GM12878 (cell line): ENCODE measurements around the gene GSG1L. TPM values are rescaled to one million over a fixed set of nuclear protein-coding genes. Genes with fewer than 3 reads are reported as not detected.

Source experiments
- ATAC-seq: fragments of 200-7000 bp; cut with Tn5 transposase; 3 replicates; pipeline ENCODE4 v1.9.1; 2020; ENCODE audit warnings: mild to moderate bottlenecking, moderate library complexity
- BruUV-seq: library from RNA; stranded (reverse); fragments of 400-500 nt; replicated peaks from 2 replicates; lab custom pipeline; 2021; lab: Mats Ljungman, UMichigan
- CTCF ChIA-PET: fragments of 300-600 bp; sonication (Branson Sonifier 250); formaldehyde crosslinking; extraction: SDS; loops from one replicate; lab custom pipeline; 2021; ENCODE audit warnings: inconsistent platforms; lab: Yijun Ruan, JAX
- POLR2A ChIA-PET: fragments of 350-600 bp; formaldehyde crosslinking; extraction: SDS; loops from one replicate; lab custom pipeline; 2021; ENCODE audit warnings: inconsistent platforms; lab: Charles Lee
- RAD21 ChIA-PET: fragments of 300-600 bp; sonication (Branson Sonifier 250); formaldehyde crosslinking; loops from one replicate; lab custom pipeline; 2023; ENCODE audit warnings: antibody characterized with exemption; ENCODE audit not compliant: unreplicated experiment; lab: Charles Lee
- SMC1A ChIA-PET: fragments of 300-600 bp; sonication (Branson Sonifier 250); formaldehyde crosslinking; loops from one replicate; lab custom pipeline; 2023; ENCODE audit not compliant: unreplicated experiment, uncharacterized antibody; lab: Charles Lee
- DNase-seq: peaks from one replicate; pipeline ENCODE4 v3.0.0-alpha.2; 2011; ENCODE audit warnings: low read depth, low spot score
- FAIRE-seq: peaks from 3 replicates; lab custom pipeline; 2011; peaks lifted over from hg19 to GRCh38; lab: Jason Lieb, UNC
- H2AFZ ChIP-seq: 2 replicates; pipeline ENCODE4 v1.6.0; 2011; ENCODE audit warnings: low read depth, low read length, control low read depth; ENCODE audit not compliant: control insufficient read depth
- H3K27ac ChIP-seq: 2 replicates; pipeline ENCODE4 v1.5.1; 2011; ENCODE audit warnings: control low read depth; ENCODE audit not compliant: control insufficient read depth, insufficient read depth
- H3K27me3 ChIP-seq, 2 experiments: replicated peaks in 1 of 2; 2 replicates each; pipeline versions ENCODE4 v1.6.0 to v1.6.1; 2011; ENCODE audit warnings: low read length in 1 of 2; ENCODE audit not compliant: control insufficient read depth in 2 of 2, insufficient read depth in 2 of 2
- H3K36me3 ChIP-seq, 2 experiments: 2 replicates each; pipeline ENCODE4 v1.5.1; 2011; ENCODE audit warnings: low read length in 1 of 2; ENCODE audit not compliant: control insufficient read depth in 2 of 2, insufficient read depth in 2 of 2
- H3K4me1 ChIP-seq: 2 replicates; pipeline ENCODE4 v1.6.1; 2011; ENCODE audit warnings: mild to moderate bottlenecking, low read length, moderate library complexity, mixed read lengths; ENCODE audit not compliant: control insufficient read depth, insufficient read depth
- H3K4me2 ChIP-seq: 2 replicates; pipeline ENCODE4 v1.6.0; 2011; ENCODE audit warnings: control low read depth; ENCODE audit not compliant: control insufficient read depth, insufficient read depth
- H3K4me3 ChIP-seq: fragments of 200-600 bp; sonication (generic); 2 replicates; pipeline ENCODE4 v1.5.1; 2016
- H3K79me2 ChIP-seq: 2 replicates; pipeline ENCODE4 v1.6.0; 2011; ENCODE audit warnings: low read length; ENCODE audit not compliant: control insufficient read depth, insufficient read depth
- H3K9ac ChIP-seq: 2 replicates; pipeline ENCODE4 v1.8.0; 2011; ENCODE audit warnings: low read length, control low read depth, mixed read lengths; ENCODE audit not compliant: control insufficient read depth, insufficient read depth
- H3K9me3 ChIP-seq: replicated peaks from 3 replicates; pipeline ENCODE4 v1.5.1; 2011; ENCODE audit warnings: mild to moderate bottlenecking, low read length; ENCODE audit not compliant: control insufficient read depth, insufficient read depth
- H4K20me1 ChIP-seq: 2 replicates; pipeline ENCODE4 v1.6.0; 2011; ENCODE audit not compliant: control insufficient read depth, insufficient read depth
- CEBPZ ChIP-seq: fragments of 150-350 bp; IDR thresholded peaks from 2 replicates; pipeline ENCODE4 v1.6.1; 2016; ENCODE audit warnings: low read depth, low read length
- CREB1 ChIP-seq: IDR thresholded peaks from 2 replicates; pipeline ENCODE4 v1.6.1; 2012; ENCODE audit warnings: low read depth, mild to moderate bottlenecking, inconsistent platforms
- FOS ChIP-seq: IDR thresholded peaks from 3 replicates; pipeline ENCODE4 v1.6.1; 2011; ENCODE audit warnings: borderline replicate concordance; ENCODE audit not compliant: insufficient read length; ENCODE audit errors: extremely low read depth
- GATAD2B ChIP-seq: fragments of 450-650 bp; conservative IDR thresholded peaks from 2 replicates; pipeline ENCODE4 v1.6.1; 2017; ENCODE audit warnings: low read depth, mild to moderate bottlenecking, moderate library complexity
- HDAC6 ChIP-seq: fragments of 200-600 bp; sonication (generic); IDR thresholded peaks from one replicate; pipeline ENCODE4 v1.8.0; 2017; ENCODE audit warnings: antibody characterized with exemption; ENCODE audit not compliant: unreplicated experiment
- IRF3 ChIP-seq: fragments of 450-650 bp; IDR thresholded peaks from 2 replicates; pipeline ENCODE4 v1.6.1; 2014; ENCODE audit warnings: mild to moderate bottlenecking
- MLLT1 ChIP-seq: fragments of 450-650 bp; IDR thresholded peaks from 2 replicates; pipeline ENCODE4 v1.6.1; 2016; ENCODE audit warnings: mild to moderate bottlenecking
- POLR2AphosphoS2 ChIP-seq: IDR thresholded peaks from 2 replicates; pipeline ENCODE4 v1.6.1; 2011; ENCODE audit warnings: low read depth, mild to moderate bottlenecking, low read length, improper control_type of control experiment, moderate library complexity
- USF1 ChIP-seq: IDR thresholded peaks from 2 replicates; pipeline ENCODE4 v1.6.1; 2011; ENCODE audit warnings: borderline replicate concordance, low read depth, mild to moderate bottlenecking, moderate library complexity, mixed read lengths, low read length; ENCODE audit not compliant: insufficient read depth; ENCODE audit errors: extremely low read length
- WGBS: methylation state at CpG from one replicate; pipeline ENCODE4 v1.1.6; 2016; ENCODE audit warnings: low lambda C conversion rate; ENCODE audit not compliant: insufficient replicate concordance, insufficient coverage; ENCODE audit errors: missing lambda C conversion rate; 5-methylcytosine and 5-hydroxymethylcytosine counted together
- in situ Hi-C: fragments of 300-500 bp; cut with MboI; formaldehyde crosslinking; loops from 9 replicates; pipeline ENCODE4 v1.14.3; 2018; ENCODE audit warnings: mixed read lengths
- intact Hi-C: fragments of 100-400 bp; cut with micrococcal nuclease; formaldehyde crosslinking; loops from one replicate; pipeline ENCODE4 v1.14.2; 2022; ENCODE audit not compliant: unreplicated experiment
- polyA plus RNA-seq, 11 experiments: library from polyadenylated mRNA; depleted of rRNA in 4 of 11; unstranded in 6 of 11; stranded (reverse) in 5 of 11; fragments of >200 nt; fragmentation: Nextera tagmentation in 4 of 11; fragmentation: Illumina TruSeq in 1 of 11; extraction: Ambion mirVana in 4 of 11; extraction: Trizol in 1 of 11; gene quantifications; 1 replicate in 1 of 11; 2 replicates in 10 of 11; pipeline versions ENCODE4 v1.2.1 to v1.2.3, GENCODE V29; 2011 to 2016; ENCODE audit warnings: inconsistent platforms in 2 of 11, missing spikeins in 2 of 11, low read depth in 1 of 11
- total RNA-seq, 4 experiments: library from RNA; depleted of rRNA in 3 of 4; stranded (reverse); fragments of >200 nt in 3 of 4; fragmentation: Illumina TruSeq in 1 of 4; extraction: Trizol in 1 of 4; gene quantifications; 2 replicates each; pipeline versions ENCODE4 v1.2.1 to v1.2.3, GENCODE V29; 2013 to 2021
- TF ChIP-seq, protein P1 (sequence below): IDR thresholded peaks from 2 replicates; pipeline ENCODE4 v1.6.1; 2012; ENCODE audit warnings: mild to moderate bottlenecking, low read depth, low read length

Gene GSG1L
- total and polyA plus RNA-seq, 10 of the 15 experiments (the other 5 are each of a cell fraction or from before 2014, with no cell fraction given): not detected

- TF ChIP-seq, protein P1, sequence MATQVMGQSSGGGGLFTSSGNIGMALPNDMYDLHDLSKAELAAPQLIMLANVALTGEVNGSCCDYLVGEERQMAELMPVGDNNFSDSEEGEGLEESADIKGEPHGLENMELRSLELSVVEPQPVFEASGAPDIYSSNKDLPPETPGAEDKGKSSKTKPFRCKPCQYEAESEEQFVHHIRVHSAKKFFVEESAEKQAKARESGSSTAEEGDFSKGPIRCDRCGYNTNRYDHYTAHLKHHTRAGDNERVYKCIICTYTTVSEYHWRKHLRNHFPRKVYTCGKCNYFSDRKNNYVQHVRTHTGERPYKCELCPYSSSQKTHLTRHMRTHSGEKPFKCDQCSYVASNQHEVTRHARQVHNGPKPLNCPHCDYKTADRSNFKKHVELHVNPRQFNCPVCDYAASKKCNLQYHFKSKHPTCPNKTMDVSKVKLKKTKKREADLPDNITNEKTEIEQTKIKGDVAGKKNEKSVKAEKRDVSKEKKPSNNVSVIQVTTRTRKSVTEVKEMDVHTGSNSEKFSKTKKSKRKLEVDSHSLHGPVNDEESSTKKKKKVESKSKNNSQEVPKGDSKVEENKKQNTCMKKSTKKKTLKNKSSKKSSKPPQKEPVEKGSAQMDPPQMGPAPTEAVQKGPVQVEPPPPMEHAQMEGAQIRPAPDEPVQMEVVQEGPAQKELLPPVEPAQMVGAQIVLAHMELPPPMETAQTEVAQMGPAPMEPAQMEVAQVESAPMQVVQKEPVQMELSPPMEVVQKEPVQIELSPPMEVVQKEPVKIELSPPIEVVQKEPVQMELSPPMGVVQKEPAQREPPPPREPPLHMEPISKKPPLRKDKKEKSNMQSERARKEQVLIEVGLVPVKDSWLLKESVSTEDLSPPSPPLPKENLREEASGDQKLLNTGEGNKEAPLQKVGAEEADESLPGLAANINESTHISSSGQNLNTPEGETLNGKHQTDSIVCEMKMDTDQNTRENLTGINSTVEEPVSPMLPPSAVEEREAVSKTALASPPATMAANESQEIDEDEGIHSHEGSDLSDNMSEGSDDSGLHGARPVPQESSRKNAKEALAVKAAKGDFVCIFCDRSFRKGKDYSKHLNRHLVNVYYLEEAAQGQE: no peak
- TF ChIP-seq POLR2AphosphoS2 (no peak), CREB1 (no peak)
Measured at GRCh38 chr16:28009586-28010373, 53.7 kb downstream of the GSG1L start (continued).

DNA sequence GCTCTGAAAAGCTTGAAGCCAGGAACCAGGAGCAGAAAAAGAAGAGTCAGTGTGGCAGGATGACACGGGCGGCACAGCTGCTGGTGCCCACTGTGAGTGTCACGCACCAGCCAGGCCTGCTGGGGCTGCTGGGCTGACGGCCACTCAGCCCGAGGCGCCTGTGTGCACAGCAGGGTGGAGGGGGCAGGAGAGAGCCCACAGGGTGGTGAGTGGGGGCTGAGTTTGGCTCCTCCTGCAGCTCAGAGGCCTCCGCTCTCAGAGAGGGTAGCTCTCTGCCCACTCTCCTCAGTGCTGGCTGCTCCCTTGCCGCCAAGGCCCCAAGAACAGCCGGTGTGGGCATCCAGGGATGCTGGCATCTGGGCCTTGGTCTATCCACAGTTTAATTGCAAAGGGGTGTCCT, 59.6 kb downstream of the GSG1L start:
- ChIA-PET SMC1A (no interaction called here), RAD21 (no interaction called here), CTCF (no interaction called here), POLR2A (no interaction called here)
- Histone ChIP-seq H2AFZ (no peak overlapping the region), H3K36me3 (no peaks in the 10 kb centered on the region), H3K4me2 (no peak overlapping the region), H3K27ac (no peak overlapping the region), H3K4me3 (no peak overlapping the region), H3K27me3 (peaks cover under 1 to 2% of the 10 kb centered on the region in 2 experiments; a peak in 1 of 4 replicates), H3K9me3 (no peaks in the 10 kb centered on the region), H3K79me2 (no peaks in the 10 kb centered on the region), H3K4me1 (no peaks in the 10 kb centered on the region), H4K20me1 (no peaks in the 10 kb centered on the region), H3K9ac (no peak overlapping the region)
- WGBS: 45% methylated on average over 9 of the region's 9 CpGs
- DNase-seq (no peak), FAIRE-seq (no peak), ATAC-seq (no peak)
- intact Hi-C loops (no loop called here), in situ Hi-C loops (no loop called here)
- BruUV-seq: no TSS peak
- TF ChIP-seq MLLT1: no peak
- TF ChIP-seq IRF3: no peak
- TF ChIP-seq USF1: no peak
- no peak for TF ChIP-seq CEBPZ
- TF ChIP-seq GATAD2B: no peak
- no peak for TF ChIP-seq FOS
- TF ChIP-seq HDAC6: no peak
